HepG2 (cell line): ENCODE results near the gene OTX1. TPM values are rescaled to one million over a fixed set of nuclear protein-coding genes. Genes with fewer than 3 reads are reported as not detected.

Experiments
- ARNTL ChIP-seq: sonication (generic); formaldehyde crosslinking; IDR thresholded peaks from 2 replicates; pipeline ENCODE4 v1.4.0; 2020; ENCODE audit warnings: mild to moderate bottlenecking, missing genetic modification reagents
- ATAD3A ChIP-seq: sonication (generic); formaldehyde crosslinking; IDR thresholded peaks from 2 replicates; pipeline ENCODE4 v1.4.0; 2020; ENCODE audit warnings: missing genetic modification reagents
- CEBPB ChIP-seq: IDR thresholded peaks from 2 replicates; pipeline ENCODE4 v1.6.1; 2011; ENCODE audit warnings: low read depth, low read length, improper control_type of control experiment, borderline replicate concordance
- EED ChIP-seq: sonication (generic); formaldehyde crosslinking; IDR thresholded peaks from 2 replicates; pipeline ENCODE4 v1.5.0; 2020; ENCODE audit warnings: mild to moderate bottlenecking, missing genetic modification reagents
- HNF4G ChIP-seq, 2 experiments: sonication (generic) in 1 of 2; formaldehyde crosslinking in 1 of 2; IDR thresholded peaks; 2 replicates each; pipeline versions ENCODE4 v1.4.0 to v1.6.1; 2011 to 2020; ENCODE audit warnings: borderline replicate concordance in 2 of 2, low read depth in 2 of 2, mild to moderate bottlenecking in 2 of 2, low read length in 1 of 2, missing genetic modification reagents in 1 of 2, moderate library complexity in 1 of 2
- KLF11 ChIP-seq: IDR thresholded peaks from 2 replicates; pipeline ENCODE4 v1.6.1; 2016; ENCODE audit warnings: missing compliant biosample characterization
- KLF9 ChIP-seq: IDR thresholded peaks from 2 replicates; pipeline ENCODE4 v1.6.1; 2016; ENCODE audit warnings: low read depth
- NCOA2 ChIP-seq: sonication (generic); formaldehyde crosslinking; IDR thresholded peaks from 2 replicates; pipeline ENCODE4 v1.8.0; 2022; ENCODE audit warnings: inconsistent platforms
- RFX5 ChIP-seq: IDR thresholded peaks from 2 replicates; pipeline ENCODE4 v1.6.1; 2011; ENCODE audit warnings: low read depth, low read length, improper control_type of control experiment
- SP2 ChIP-seq: sonication (generic); formaldehyde crosslinking; IDR thresholded peaks from 2 replicates; pipeline ENCODE4 v1.5.1; 2020; ENCODE audit warnings: mild to moderate bottlenecking, missing genetic modification reagents
- SRSF4 ChIP-seq: fragments of 200-400 bp; formaldehyde crosslinking; IDR thresholded peaks from one replicate; pipeline ENCODE4 v1.6.1; 2018; ENCODE audit warnings: mild to moderate bottlenecking, low read depth, low read length, moderate library complexity; ENCODE audit not compliant: poor library complexity, severe bottlenecking
- TEAD2 ChIP-seq: sonication (generic); formaldehyde crosslinking; IDR thresholded peaks from 2 replicates; pipeline ENCODE4 v1.9.0; 2021; ENCODE audit warnings: missing genetic modification reagents
- THAP11 ChIP-seq: IDR thresholded peaks from 2 replicates; pipeline ENCODE4 v1.6.1; 2016; ENCODE audit warnings: missing biosample characterization, missing genetic modification reagents
- ZBTB21 ChIP-seq: sonication (generic); formaldehyde crosslinking; IDR thresholded peaks from 2 replicates; pipeline ENCODE4 v1.4.0; 2020; ENCODE audit warnings: missing genetic modification reagents
- ZFP91 ChIP-seq: sonication (generic); formaldehyde crosslinking; IDR thresholded peaks from 2 replicates; pipeline ENCODE4 v1.9.0; 2022; ENCODE audit warnings: missing genetic modification reagents, mild to moderate bottlenecking, borderline replicate concordance
- ZFY ChIP-seq: sonication (generic); formaldehyde crosslinking; IDR thresholded peaks from 2 replicates; pipeline ENCODE4 v1.4.0; 2020; ENCODE audit warnings: missing genetic modification reagents
- ZKSCAN8 ChIP-seq: IDR thresholded peaks from 2 replicates; pipeline ENCODE4 v1.6.1; 2016; ENCODE audit warnings: borderline replicate concordance, missing genetic modification reagents, missing compliant biosample characterization
- ZNF225 ChIP-seq: sonication (generic); formaldehyde crosslinking; IDR thresholded peaks from 2 replicates; pipeline ENCODE4 v1.4.0; 2020; ENCODE audit warnings: mild to moderate bottlenecking, missing genetic modification reagents
- ZNF33B ChIP-seq: sonication (generic); formaldehyde crosslinking; IDR thresholded peaks from 2 replicates; pipeline ENCODE4 v1.5.1; 2020; ENCODE audit warnings: mild to moderate bottlenecking, missing genetic modification reagents
- ZNF496 ChIP-seq: sonication (generic); formaldehyde crosslinking; IDR thresholded peaks from 2 replicates; pipeline ENCODE4 v1.8.1; 2023; ENCODE audit warnings: mild to moderate bottlenecking, moderate library complexity, missing genetic modification reagents; ENCODE audit not compliant: insufficient replicate concordance
- ZNF513 ChIP-seq: sonication (generic); formaldehyde crosslinking; conservative IDR thresholded peaks from 2 replicates; pipeline ENCODE4 v1.5.0; 2020; ENCODE audit warnings: missing genetic modification reagents
- ZNF83 ChIP-seq: sonication (generic); formaldehyde crosslinking; IDR thresholded peaks from 2 replicates; pipeline ENCODE4 v1.4.0; 2020; ENCODE audit warnings: missing genetic modification reagents, mild to moderate bottlenecking, borderline replicate concordance
- ZSCAN22 ChIP-seq: sonication (generic); formaldehyde crosslinking; IDR thresholded peaks from 2 replicates; pipeline ENCODE4 v1.4.0; 2020; ENCODE audit warnings: mild to moderate bottlenecking, missing genetic modification reagents
- polyA plus RNA-seq, 8 experiments: library from polyadenylated mRNA; depleted of rRNA in 3 of 8; stranded (reverse) in 7 of 8; unstranded in 1 of 8; fragments of >200 nt; fragmentation: Illumina TruSeq in 4 of 8; extraction: Trizol in 4 of 8; gene quantifications; 2 replicates each; pipeline versions ENCODE4 v1.2.1 to v1.2.3, GENCODE V29; 2011 to 2016; ENCODE audit warnings: low read depth in 4 of 8, missing spikeins in 1 of 8, mixed read lengths in 1 of 8; ENCODE audit not compliant: insufficient read depth in 1 of 8
- total RNA-seq, 5 experiments: library from RNA; depleted of rRNA; stranded (reverse); fragments of >200 nt; fragmentation: Illumina TruSeq; extraction: Trizol; gene quantifications; 2 replicates each; pipeline ENCODE4 v1.2.3, GENCODE V29; 2016; ENCODE audit warnings: low read depth in 1 of 5
- TF ChIP-seq, protein P1 (sequence below): sonication (generic); formaldehyde crosslinking; IDR thresholded peaks from 2 replicates; pipeline ENCODE4 v1.8.0; 2022; ENCODE audit warnings: mild to moderate bottlenecking, missing genetic modification reagents; ENCODE audit not compliant: insufficient replicate concordance
- TF ChIP-seq, protein P2 (sequence below): sonication (generic); formaldehyde crosslinking; IDR thresholded peaks from 2 replicates; pipeline ENCODE4 v1.8.0; 2022; ENCODE audit warnings: missing genetic modification reagents, mild to moderate bottlenecking, inconsistent platforms, borderline replicate concordance

Gene OTX1
- total and polyA plus RNA-seq, 2 of the 13 experiments (the other 11 are each of a cell fraction or from before 2014, with no cell fraction given) = 1.0 to 5.0 TPM

DNA sequence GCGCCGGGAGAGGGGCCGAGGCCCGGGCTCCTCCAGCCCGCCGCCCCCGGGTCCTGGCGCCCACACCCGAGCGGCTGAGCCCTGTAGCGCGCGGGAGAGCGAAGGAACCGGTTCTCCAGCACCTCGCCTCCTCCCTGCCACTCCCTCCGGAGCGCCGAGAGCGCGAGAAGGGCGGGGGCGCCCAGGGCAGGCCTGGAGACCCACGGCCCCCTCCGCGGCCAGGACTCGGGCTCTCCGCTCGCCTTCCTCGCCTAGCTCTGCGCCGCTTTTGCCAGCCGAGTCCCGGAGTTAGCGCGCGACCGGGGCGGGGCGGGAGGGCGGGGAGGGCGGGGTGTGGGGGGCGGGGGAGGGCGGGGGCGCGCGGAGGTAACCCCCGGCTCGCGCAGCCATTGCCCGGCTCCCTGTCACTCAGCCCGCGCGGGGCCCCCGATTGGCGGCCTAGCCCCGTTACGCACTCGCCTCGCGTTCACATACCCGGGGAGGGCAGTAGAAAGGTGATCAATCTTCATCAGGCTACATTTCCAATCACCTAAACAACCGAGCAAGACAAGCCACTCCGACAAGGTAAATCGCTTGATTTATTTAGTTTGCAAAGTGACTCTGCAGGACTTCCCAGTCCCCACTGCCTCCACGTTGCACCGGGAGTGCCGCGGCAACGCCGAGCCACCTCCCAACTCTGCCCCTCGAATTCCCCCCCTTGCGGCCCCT is at the start of gene OTX1 (continued):
- TF ChIP-seq ZNF33B = no peak
- no peak for TF ChIP-seq KLF11
- no peak for TF ChIP-seq KLF9 (CRISPR knock-in tag)
- TF ChIP-seq ZKSCAN8 = no peak
- TF ChIP-seq RFX5 = 0 out of 2 replicates have a peak, but pooled peaks have one; percentile 33
- TF ChIP-seq, protein P1, sequence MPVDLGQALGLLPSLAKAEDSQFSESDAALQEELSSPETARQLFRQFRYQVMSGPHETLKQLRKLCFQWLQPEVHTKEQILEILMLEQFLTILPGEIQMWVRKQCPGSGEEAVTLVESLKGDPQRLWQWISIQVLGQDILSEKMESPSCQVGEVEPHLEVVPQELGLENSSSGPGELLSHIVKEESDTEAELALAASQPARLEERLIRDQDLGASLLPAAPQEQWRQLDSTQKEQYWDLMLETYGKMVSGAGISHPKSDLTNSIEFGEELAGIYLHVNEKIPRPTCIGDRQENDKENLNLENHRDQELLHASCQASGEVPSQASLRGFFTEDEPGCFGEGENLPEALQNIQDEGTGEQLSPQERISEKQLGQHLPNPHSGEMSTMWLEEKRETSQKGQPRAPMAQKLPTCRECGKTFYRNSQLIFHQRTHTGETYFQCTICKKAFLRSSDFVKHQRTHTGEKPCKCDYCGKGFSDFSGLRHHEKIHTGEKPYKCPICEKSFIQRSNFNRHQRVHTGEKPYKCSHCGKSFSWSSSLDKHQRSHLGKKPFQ (CRISPR knock-in tag) = peak; percentile 26
- TF ChIP-seq ARNTL = no peak
- TF ChIP-seq SP2 (CRISPR knock-in tag) = peak; percentile 91
- TF ChIP-seq CEBPB = no peak
- TF ChIP-seq ZBTB21 (CRISPR knock-in tag) = no peak
- peak; percentile 56; the same call in 1 of the 2 replicates for TF ChIP-seq THAP11 (CRISPR knock-in tag)
- TF ChIP-seq, protein P2, sequence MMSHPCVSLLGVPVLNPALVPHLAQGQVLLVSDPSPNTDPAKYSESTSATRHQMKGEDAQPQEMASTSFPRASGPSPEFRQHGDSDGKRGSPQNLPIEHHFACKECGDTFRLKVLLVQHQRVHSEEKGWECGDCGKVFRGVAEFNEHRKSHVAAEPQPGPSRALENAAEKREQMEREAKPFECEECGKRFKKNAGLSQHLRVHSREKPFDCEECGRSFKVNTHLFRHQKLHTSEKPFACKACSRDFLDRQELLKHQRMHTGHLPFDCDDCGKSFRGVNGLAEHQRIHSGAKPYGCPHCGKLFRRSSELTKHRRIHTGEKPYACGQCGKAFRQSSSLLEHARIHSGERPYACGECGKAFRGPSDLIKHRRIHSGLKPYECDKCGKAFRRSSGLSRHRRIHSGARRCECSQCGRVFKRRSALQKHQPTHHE = peak; percentile 46; the same call in 1 of the 2 replicates
- TF ChIP-seq HNF4G (IDR thresholded peaks at IDR 0.05; ENCODE audit: borderline replicate concordance, low read depth, low read length) = no peak
- TF ChIP-seq HNF4G (CRISPR knock-in tag; IDR thresholded peaks at IDR 0.05; ENCODE audit: borderline replicate concordance, low read depth) = no peak
- no peak for TF ChIP-seq ZSCAN22 (CRISPR knock-in tag)
- TF ChIP-seq SRSF4 = peak; percentile 25
- peak; percentile 89 for TF ChIP-seq ZFY (CRISPR knock-in tag)
- 0 out of 2 replicates have a peak, but pooled peaks have one; percentile 1 for TF ChIP-seq TEAD2 (CRISPR knock-in tag)
- no peak for TF ChIP-seq ZNF83 (CRISPR knock-in tag)
- TF ChIP-seq ZFP91 (CRISPR knock-in tag) = peak; percentile 85
- no peak for TF ChIP-seq ZNF496 (CRISPR knock-in tag)
- no peak; the same call in 1 of the 2 replicates for TF ChIP-seq ZNF225 (CRISPR knock-in tag)
- TF ChIP-seq ATAD3A = no peak
- no peak for TF ChIP-seq NCOA2 (CRISPR knock-in tag)
- peak; percentile 68; the same call in 1 of the 2 replicates for TF ChIP-seq EED (CRISPR knock-in tag)
- no peak for TF ChIP-seq ZNF513 (CRISPR knock-in tag)
